ENCODE measurements around the gene SDK2.

Gene SDK2

GRCh38 chr17:73356561-73357170, 287.6 kb downstream of the SDK2 start:
- DNase-seq: no peak

GRCh38 chr17:73354423-73355284, 289.6 kb downstream of the SDK2 start:
- DNase-seq: no peak

- no peak for DNase-seq
Observed at GRCh38 chr17:73352261-73352660, 292.0 kb downstream of the SDK2 start.

- DNase-seq: no peak
Observed at GRCh38 chr17:73351764-73352163, 292.5 kb downstream of the SDK2 start.

- DNase-seq: no peak
Observed at GRCh38 chr17:73350864-73351263, 293.4 kb downstream of the SDK2 start.

DNA sequence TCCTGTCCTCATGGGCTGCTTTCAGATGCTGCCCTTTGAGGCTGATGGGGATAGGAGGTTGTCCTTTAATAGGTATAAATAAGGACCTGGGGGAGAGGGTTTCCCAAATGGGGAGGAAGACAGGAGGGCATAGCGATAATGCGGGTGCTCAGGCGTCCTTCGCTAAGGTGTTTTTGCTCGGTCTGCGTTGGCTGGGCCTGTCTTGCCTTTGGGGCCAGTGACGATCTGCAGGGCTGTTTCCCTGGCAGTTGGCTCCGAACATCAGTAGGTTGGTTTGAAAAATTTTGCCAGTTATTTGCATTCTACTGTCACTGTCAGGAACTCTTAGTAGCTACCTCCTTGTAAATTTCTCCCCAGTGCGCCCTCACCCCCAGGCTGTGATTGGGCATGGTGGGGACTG, 294.6 kb downstream of the SDK2 start:
- DNase-seq: no peak

DNA sequence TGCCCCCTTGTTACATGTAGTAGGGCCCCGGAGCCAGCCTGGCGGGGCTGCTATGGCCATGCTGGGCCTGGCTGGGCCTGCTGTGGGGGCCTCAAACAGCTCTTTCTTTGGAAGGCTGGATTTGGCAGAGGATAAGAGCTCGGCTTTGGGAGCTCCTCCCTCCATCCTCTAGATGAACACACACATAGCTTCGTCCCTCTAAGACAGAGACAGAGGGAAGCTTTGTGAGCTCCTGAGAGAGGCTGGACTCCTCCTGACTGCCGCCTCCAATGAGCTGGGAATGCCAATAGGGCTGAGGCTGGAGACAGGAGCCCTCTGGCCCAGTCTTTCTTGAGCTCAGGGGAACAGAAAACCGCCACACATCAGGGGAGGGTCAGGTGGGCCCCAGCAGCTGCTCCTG, 295.1 kb downstream of the SDK2 start:
- no peak for DNase-seq

- no peak for DNase-seq
Observed at GRCh38 chr17:73348829-73349095, 295.5 kb downstream of the SDK2 start.

- no peak for DNase-seq
Observed at GRCh38 chr17:73348018-73348828, 296.0 kb downstream of the SDK2 start.

- no peak for DNase-seq
Observed at GRCh38 chr17:73347351-73347750, 296.9 kb downstream of the SDK2 start.

- DNase-seq: no peak
Observed at GRCh38 chr17:73346501-73347162, 297.6 kb downstream of the SDK2 start.

- DNase-seq: no peak
Observed at GRCh38 chr17:73343739-73344454, 300.3 kb downstream of the SDK2 start.

- DNase-seq: no peak
Observed at GRCh38 chr17:73343168-73343634, 301.0 kb downstream of the SDK2 start.

DNA sequence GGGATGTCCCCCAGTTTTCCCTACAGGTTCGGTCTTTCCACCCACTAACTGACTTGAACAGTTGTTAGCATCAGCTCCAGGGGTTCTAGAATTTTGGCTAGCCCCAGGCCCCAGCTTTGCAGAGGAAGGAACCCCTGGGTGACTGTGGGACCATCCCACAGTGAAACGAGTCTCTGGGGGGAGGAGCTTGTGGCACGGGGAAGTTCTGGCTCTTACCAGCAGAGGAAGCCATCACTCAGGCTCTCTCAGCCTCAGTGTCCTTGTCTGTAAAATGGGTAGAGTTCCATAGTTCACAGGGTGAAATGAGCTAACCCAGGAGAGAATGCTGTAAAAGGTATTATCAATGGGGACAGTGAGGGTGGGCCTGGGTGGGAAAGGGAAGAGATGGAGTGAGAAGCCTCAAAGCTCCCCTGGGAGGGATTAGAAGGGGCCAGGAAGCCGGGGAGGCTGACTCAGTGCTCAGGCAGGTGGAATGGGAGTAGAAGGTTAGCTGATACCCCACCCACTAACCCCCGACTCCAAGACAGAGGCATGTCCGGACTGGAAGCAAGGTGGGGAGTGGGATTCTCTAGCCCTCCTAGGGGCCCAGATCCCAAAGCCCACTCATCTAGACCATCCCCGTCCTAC, 301.6 kb downstream of the SDK2 start:
- no peak for DNase-seq

GRCh38 chr17:73342050-73342522, 302.2 kb downstream of the SDK2 start:
- DNase-seq: no peak

DNA sequence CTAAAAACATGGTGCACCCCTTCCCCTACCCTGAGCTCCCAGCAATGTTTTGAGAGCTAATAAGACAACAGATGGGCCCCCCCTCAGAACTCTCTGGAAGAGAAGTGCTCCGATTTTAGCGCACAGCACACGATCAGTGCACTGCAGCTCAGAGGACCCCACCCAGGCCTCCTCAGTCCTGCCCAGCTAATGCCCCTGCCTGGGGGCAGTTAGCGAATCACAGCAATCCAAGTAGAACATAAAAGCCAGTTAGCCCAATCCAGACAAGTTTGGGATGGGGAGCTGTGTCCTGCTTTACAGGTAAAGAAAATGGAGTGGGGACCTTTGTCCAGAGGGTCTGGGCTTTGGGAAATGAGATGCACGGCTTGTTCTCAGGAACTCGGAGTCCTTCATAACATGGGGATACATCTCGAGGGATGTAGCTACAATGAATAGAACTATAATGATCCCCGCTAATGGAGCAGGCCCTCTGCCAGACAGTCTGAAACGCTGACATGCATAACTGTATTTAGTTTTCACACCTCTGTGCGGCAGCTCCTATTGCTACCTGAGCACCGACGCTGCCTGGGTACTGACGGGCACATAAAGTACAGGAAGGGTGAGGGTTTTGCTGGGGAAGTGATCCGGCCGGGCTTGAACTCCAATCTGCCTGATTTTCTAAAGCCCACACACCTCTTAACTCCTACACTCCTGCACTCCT, 302.7 kb downstream of the SDK2 start:
- no peak for DNase-seq

GRCh38 chr17:73340093-73340596, 304.1 kb downstream of the SDK2 start:
- peak; percentile 3 for DNase-seq

GRCh38 chr17:73338566-73339197, 305.6 kb downstream of the SDK2 start:
- DNase-seq: no peak

GRCh38 chr17:73338050-73338521, 306.2 kb downstream of the SDK2 start:
- DNase-seq: no peak

- DNase-seq: no peak
Observed at GRCh38 chr17:73337330-73337710, 306.9 kb downstream of the SDK2 start.
